Measurements from ENCODE around the gene MYL7.

The MYL7 gene

DNA sequence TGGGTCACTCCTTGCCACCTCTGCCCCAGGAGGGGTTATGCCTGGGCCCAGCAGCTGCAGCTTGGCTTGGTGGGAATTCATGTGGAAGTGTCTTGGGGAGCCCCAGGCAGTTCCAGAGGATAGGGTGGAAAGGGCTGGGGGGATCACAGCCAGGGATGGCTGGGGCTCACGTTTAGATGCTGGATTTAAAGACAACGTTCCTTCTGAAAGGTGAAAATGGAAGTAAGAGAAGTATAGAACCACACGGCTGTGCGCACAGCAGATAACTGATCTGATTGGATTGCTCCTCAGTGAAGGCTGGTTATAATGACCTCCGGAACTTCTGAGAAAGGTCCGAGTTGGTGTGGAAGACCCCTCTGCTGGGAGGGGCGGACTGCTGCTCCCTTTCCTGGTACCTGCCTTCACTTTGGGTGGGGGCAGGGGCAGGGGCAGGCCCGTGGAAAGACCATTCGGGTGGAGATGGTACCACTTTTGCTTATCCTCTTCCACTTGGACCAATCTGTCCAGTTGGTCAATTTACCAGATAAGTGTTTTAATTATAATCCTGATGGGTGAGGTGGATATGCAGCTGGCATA, 7.9 kb upstream of the MYL7 start:
- Histone ChIP-seq H3K9me2 (replicated peaks; ENCODE audit: insufficient read depth, low read length) (no peaks in the 10 kb centered on the region), H2AFZ (ENCODE audit: low read depth, low read length, severe bottlenecking) (no peak overlapping the region), H3K4me3 (ENCODE audit: insufficient read depth, low read length, poor library complexity, severe bottlenecking) (no peak overlapping the region), H3K9me3 (ENCODE audit: insufficient read depth, low read length) (no peaks in the 10 kb centered on the region), H3K27me3 (ENCODE audit: low read length) (no peaks in the 10 kb centered on the region), H3F3A (ENCODE audit: insufficient read depth) (no peaks in the 10 kb centered on the region), H3K9ac (ENCODE audit: low read length) (no peak overlapping the region), H4K20me1 (ENCODE audit: low read depth, low read length) (no peaks in the 10 kb centered on the region), H3K36me3 (ENCODE audit: low read length) (no peaks in the 10 kb centered on the region), H3K4me2 (ENCODE audit: low read depth, low read length, poor library complexity, severe bottlenecking) (no peak overlapping the region), H3K27ac (ENCODE audit: low read depth, low read length) (no peak overlapping the region), H3K79me2 (ENCODE audit: insufficient read depth, low read length) (no peaks in the 10 kb centered on the region)
- TF ChIP-seq EZH2phosphoT487 (conservative IDR thresholded peaks at IDR 0.05; ENCODE audit: low read length) = no peak
- TF ChIP-seq, protein P1, sequence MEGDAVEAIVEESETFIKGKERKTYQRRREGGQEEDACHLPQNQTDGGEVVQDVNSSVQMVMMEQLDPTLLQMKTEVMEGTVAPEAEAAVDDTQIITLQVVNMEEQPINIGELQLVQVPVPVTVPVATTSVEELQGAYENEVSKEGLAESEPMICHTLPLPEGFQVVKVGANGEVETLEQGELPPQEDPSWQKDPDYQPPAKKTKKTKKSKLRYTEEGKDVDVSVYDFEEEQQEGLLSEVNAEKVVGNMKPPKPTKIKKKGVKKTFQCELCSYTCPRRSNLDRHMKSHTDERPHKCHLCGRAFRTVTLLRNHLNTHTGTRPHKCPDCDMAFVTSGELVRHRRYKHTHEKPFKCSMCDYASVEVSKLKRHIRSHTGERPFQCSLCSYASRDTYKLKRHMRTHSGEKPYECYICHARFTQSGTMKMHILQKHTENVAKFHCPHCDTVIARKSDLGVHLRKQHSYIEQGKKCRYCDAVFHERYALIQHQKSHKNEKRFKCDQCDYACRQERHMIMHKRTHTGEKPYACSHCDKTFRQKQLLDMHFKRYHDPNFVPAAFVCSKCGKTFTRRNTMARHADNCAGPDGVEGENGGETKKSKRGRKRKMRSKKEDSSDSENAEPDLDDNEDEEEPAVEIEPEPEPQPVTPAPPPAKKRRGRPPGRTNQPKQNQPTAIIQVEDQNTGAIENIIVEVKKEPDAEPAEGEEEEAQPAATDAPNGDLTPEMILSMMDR (IDR thresholded peaks at IDR 0.05; ENCODE audit: insufficient read depth, low read length, poor library complexity, severe bottlenecking) = no peak

DNA sequence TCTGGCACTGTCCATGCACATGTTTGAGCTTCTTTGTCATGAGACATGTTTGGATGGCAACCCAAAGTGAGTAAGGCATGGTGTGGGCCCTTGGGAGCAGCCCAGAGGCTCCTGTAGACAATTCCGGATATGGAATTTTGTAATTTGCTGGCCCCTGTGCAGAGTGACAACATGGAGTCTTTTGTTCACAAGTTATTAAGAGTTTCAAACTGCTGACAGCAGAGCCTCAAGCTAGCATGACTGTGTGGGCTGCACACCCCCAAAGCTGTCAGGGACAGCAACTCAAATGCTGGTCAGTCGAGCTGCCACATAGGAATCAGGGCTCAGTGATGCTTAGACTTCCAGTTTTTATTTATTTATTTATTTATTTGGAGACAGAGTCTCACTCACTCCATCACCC, 7.0 kb upstream of the MYL7 start:
- H3K4me3 ChIP-seq (ENCODE audit: insufficient read depth, low read length, poor library complexity, severe bottlenecking) = no peak overlapping the region
- H3K36me3 ChIP-seq (ENCODE audit: low read length) = no peaks in the 10 kb centered on the region
- no peak overlapping the region for H2AFZ ChIP-seq (ENCODE audit: low read depth, low read length, severe bottlenecking)
- no peaks in the 10 kb centered on the region for H3K9me3 ChIP-seq (ENCODE audit: insufficient read depth, low read length)
- H3K9ac ChIP-seq (ENCODE audit: low read length) = no peak overlapping the region
- TF ChIP-seq, protein P1 (IDR thresholded peaks at IDR 0.05; ENCODE audit: insufficient read depth, low read length, poor library complexity, severe bottlenecking) = no peak
- TF ChIP-seq EZH2phosphoT487 (conservative IDR thresholded peaks at IDR 0.05; ENCODE audit: low read length) = no peak
- no peaks in the 10 kb centered on the region for H3K27me3 ChIP-seq (ENCODE audit: low read length)
- no peak overlapping the region for H3K4me2 ChIP-seq (ENCODE audit: low read depth, low read length, poor library complexity, severe bottlenecking)
- H3K79me2 ChIP-seq (ENCODE audit: insufficient read depth, low read length) = no peaks in the 10 kb centered on the region
- H3K9me2 ChIP-seq (replicated peaks; ENCODE audit: insufficient read depth, low read length) = no peaks in the 10 kb centered on the region
- no peaks in the 10 kb centered on the region for H3F3A ChIP-seq (ENCODE audit: insufficient read depth)
- no peak overlapping the region for H3K27ac ChIP-seq (ENCODE audit: low read depth, low read length)
- no peaks in the 10 kb centered on the region for H4K20me1 ChIP-seq (ENCODE audit: low read depth, low read length)

DNA sequence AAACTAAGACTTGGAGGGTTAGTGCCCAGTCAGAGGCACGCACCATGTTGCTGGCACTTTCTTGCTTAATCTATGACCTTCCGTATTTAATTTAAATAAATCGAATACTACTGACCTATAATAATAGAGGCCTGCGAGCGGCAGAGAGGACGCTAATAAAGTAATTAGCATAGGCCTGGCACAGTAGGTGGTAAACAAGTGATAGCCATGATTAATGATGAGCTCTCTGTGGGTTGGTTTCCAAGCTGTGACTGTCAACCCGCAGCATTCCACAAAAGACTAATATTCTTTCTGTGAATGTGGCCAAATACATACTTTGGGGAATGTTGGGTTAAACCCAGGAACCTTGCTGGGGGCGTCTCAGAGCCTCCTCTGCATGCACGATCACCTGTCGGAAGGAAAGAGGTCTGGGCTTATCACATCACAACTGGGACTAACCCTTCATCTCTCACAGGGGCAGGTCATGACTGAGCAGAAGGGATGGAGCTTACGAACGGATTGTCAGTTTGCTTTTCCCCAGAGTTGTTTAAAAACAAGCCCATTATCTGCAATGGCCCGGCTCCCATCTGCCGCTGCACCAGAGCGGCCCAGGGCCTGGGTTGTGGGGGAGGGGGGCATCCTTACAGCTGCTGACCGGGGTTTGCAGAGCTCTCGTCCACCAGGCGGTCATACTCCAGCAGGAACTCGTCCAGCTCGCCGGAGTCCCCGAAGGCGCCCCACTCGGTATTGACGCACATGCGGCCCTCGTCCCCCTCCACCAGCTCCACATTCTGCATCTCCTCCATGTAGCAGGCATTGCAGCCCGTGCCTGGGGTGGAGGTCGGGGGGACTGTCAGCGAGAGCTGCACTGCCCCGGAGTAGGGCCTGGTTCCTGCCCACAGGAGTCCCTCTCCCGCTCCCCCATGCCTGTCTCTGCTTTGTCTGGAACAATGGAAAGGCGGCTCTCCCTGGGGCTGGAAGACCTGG, 6.2 kb upstream of the MYL7 start:
- Histone ChIP-seq H3F3A (ENCODE audit: insufficient read depth) (no peaks in the 10 kb centered on the region), H3K9ac (ENCODE audit: low read length) (no peak overlapping the region), H3K4me2 (ENCODE audit: low read depth, low read length, poor library complexity, severe bottlenecking) (no peak overlapping the region), H3K9me3 (ENCODE audit: insufficient read depth, low read length) (no peaks in the 10 kb centered on the region), H4K20me1 (ENCODE audit: low read depth, low read length) (no peaks in the 10 kb centered on the region), H3K27ac (ENCODE audit: low read depth, low read length) (no peak overlapping the region), H3K4me3 (ENCODE audit: insufficient read depth, low read length, poor library complexity, severe bottlenecking) (no peak overlapping the region), H3K27me3 (ENCODE audit: low read length) (no peaks in the 10 kb centered on the region), H3K9me2 (replicated peaks; ENCODE audit: insufficient read depth, low read length) (no peaks in the 10 kb centered on the region), H3K36me3 (ENCODE audit: low read length) (no peaks in the 10 kb centered on the region), H3K79me2 (ENCODE audit: insufficient read depth, low read length) (no peaks in the 10 kb centered on the region), H2AFZ (ENCODE audit: low read depth, low read length, severe bottlenecking) (no peak overlapping the region)
- TF ChIP-seq EZH2phosphoT487 (conservative IDR thresholded peaks at IDR 0.05; ENCODE audit: low read length) = no peak
- TF ChIP-seq, protein P1 (IDR thresholded peaks at IDR 0.05; ENCODE audit: insufficient read depth, low read length, poor library complexity, severe bottlenecking) = no peak
